Hair follicular keratinocyte (primary cell): ENCODE results near the gene LINC00237. TPM values are rescaled to one million over a fixed set of nuclear protein-coding genes. Genes with fewer than 3 reads are reported as not detected.

Source experiments
- total RNA-seq: library from RNA; depleted of rRNA; stranded (reverse); fragments of >200 nt; gene quantifications from 2 replicates; pipeline ENCODE4 v1.2.3, GENCODE V29; 2015

The LINC00237 gene
- total RNA-seq: not detected in 2 replicates

GRCh38 chr20:21106171-21107017 is at the start of gene LINC00237:
LINC00237 (minus strand) TSS chr20:21106358.

GRCh38 chr20:21125849-21126580 is 19.9 kb upstream of the LINC00237 start, which contains the start of gene KIZ:
KIZ (plus strand) TSS chr20:21126082; CDS start chr20:21126116, 34 bp downstream.

Other genes starting within 250 kb of the LINC00237 start
- 22.1 and 32.5 TPM in 2 replicates for gene KIZ, start 19.7 kb upstream of the LINC00237 start, total RNA-seq
- 71.6 and 75.3 TPM in 2 replicates for gene XRN2, start 197.0 kb upstream of the LINC00237 start, total RNA-seq